Activated B cell treated with CpG ODN at 0.5 μM for 24 hours (primary cell): ENCODE measurements around the gene KLK13. TPM values are rescaled to one million over a fixed set of nuclear protein-coding genes. Genes with fewer than 3 reads are reported as not detected.

Source experiments
- ATAC-seq: fragments of 200-7000 bp; cut with Tn5 transposase; one replicate; pipeline ENCODE4 v1.10.0; 2021; ENCODE audit warnings: low read depth, mild to moderate bottlenecking, moderate library complexity
- CTCF ChIA-PET: fragments of 350-600 bp; sonication (Branson Sonifier 250); formaldehyde crosslinking; loops from one replicate; lab custom pipeline; 2021; ENCODE audit warnings: antibody characterized with exemption; lab: Charles Lee
- POLR2A ChIA-PET: fragments of 350-600 bp; sonication (Branson Sonifier 250); formaldehyde crosslinking; loops from one replicate; lab custom pipeline; 2021; ENCODE audit warnings: antibody characterized with exemption; lab: Charles Lee
- DNase-seq: peaks from one replicate; pipeline ENCODE4 v3.0.0; 2022
- H3K27ac Mint-ChIP-seq: one replicate; pipeline ENCODE4 v1.8.0; 2020; ENCODE audit warnings: mixed read lengths
- H3K27me3 Mint-ChIP-seq: one replicate; pipeline ENCODE4 v1.8.0; 2021; ENCODE audit warnings: mixed read lengths
- H3K36me3 Mint-ChIP-seq: one replicate; pipeline ENCODE4 v1.8.0; 2021; ENCODE audit warnings: low read depth, mixed read lengths
- H3K4me1 Mint-ChIP-seq: one replicate; pipeline ENCODE4 v1.8.0; 2021; ENCODE audit warnings: mixed read lengths
- H3K4me3 Mint-ChIP-seq: one replicate; pipeline ENCODE4 v1.8.0; 2020; ENCODE audit warnings: mild to moderate bottlenecking, mixed read lengths
- H3K9me3 Mint-ChIP-seq: one replicate; pipeline ENCODE4 v1.8.0; 2020; ENCODE audit warnings: mixed read lengths
- intact Hi-C: fragments of 100-400 bp; cut with micrococcal nuclease; formaldehyde crosslinking; loops from one replicate; pipeline ENCODE4 v1.15.1; 2024
- total RNA-seq: library from RNA; stranded (reverse); gene quantifications from 2 replicates; pipeline ENCODE4 v1.2.3, GENCODE V29; 2022
- TF ChIP-seq, protein P1 (sequence below): fragments of 200-600 bp; IDR thresholded peaks from one replicate; pipeline ENCODE4 v1.8.0; 2022; ENCODE audit warnings: antibody characterized with exemption, mild to moderate bottlenecking

The KLK13 gene, protein sequence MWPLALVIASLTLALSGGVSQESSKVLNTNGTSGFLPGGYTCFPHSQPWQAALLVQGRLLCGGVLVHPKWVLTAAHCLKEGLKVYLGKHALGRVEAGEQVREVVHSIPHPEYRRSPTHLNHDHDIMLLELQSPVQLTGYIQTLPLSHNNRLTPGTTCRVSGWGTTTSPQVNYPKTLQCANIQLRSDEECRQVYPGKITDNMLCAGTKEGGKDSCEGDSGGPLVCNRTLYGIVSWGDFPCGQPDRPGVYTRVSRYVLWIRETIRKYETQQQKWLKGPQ
- total RNA-seq, result not detected in 2 replicates

DNA sequence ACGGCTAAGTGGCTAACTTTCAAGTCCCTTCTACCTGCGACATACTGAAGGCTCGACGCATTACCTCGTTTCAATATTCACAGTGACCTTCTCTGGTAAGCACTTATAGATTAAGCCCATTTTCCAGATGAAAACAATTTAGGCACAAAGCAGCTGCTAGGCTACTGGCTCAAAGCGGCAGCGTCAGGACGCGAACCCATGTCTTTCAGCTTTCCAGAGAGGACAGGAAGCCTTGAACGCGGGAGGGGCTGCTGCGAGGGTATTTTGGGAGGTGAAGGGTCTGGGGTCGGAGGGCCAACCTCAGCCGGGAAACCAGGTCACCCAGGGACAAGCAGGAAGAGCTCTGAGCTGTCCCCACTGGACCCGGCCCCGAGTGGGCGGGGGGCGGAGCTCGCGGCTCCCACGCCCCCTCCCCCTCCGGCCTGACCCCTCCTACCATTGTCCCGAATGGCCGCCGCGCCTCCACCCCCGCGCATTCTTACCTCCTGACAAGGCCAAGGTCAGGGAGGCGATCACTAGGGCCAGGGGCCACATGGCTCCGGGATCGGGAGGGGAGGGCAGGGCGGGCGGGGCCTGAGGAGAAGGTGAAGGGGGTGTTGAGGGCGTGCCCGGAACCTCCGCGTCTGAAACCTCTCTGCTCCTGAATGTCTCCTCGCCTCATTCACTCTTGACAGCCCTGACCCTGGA, at the start of gene KLK13:
TSS of gene KLK13 (minus strand) at position 559 of the 687 bp plus-strand sequence. CDS start at position 534, 25 bp downstream.
- peaks cover 2% of the 10 kb centered on the region for H3K9me3 Mint-ChIP-seq
- H3K27me3 Mint-ChIP-seq, result peaks cover 41% of the 10 kb centered on the region
- DNase-seq (no peak), ATAC-seq (no peak)
- ChIA-PET CTCF (no interaction called here), POLR2A (no interaction called here)
- H3K4me3 Mint-ChIP-seq, result no peak within 1 kb of the TSS
- H3K36me3 Mint-ChIP-seq, result no peaks in the 10 kb centered on the region
- H3K27ac Mint-ChIP-seq, result no peak within 1 kb of the TSS
- H3K4me1 Mint-ChIP-seq, result no peaks in the 10 kb centered on the region
- intact Hi-C loops, result no loop called here
- TF ChIP-seq, protein P1, sequence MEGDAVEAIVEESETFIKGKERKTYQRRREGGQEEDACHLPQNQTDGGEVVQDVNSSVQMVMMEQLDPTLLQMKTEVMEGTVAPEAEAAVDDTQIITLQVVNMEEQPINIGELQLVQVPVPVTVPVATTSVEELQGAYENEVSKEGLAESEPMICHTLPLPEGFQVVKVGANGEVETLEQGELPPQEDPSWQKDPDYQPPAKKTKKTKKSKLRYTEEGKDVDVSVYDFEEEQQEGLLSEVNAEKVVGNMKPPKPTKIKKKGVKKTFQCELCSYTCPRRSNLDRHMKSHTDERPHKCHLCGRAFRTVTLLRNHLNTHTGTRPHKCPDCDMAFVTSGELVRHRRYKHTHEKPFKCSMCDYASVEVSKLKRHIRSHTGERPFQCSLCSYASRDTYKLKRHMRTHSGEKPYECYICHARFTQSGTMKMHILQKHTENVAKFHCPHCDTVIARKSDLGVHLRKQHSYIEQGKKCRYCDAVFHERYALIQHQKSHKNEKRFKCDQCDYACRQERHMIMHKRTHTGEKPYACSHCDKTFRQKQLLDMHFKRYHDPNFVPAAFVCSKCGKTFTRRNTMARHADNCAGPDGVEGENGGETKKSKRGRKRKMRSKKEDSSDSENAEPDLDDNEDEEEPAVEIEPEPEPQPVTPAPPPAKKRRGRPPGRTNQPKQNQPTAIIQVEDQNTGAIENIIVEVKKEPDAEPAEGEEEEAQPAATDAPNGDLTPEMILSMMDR, result no peak

GRCh38 chr19:51114087-51114729, 49.3 kb upstream of the KLK13 start:
- H3K9me3 Mint-ChIP-seq, result no peaks in the 10 kb centered on the region
- ChIA-PET POLR2A (no interaction called here), CTCF (no interaction called here)
- no peaks in the 10 kb centered on the region for H3K36me3 Mint-ChIP-seq
- ATAC-seq (no peak), DNase-seq (no peak)
- intact Hi-C loops, result no loop called here
- TF ChIP-seq, protein P1, result no peak
- H3K27ac Mint-ChIP-seq, result no peak overlapping the region
- H3K4me3 Mint-ChIP-seq, result no peak overlapping the region
- peaks cover 36% of the 10 kb centered on the region for H3K27me3 Mint-ChIP-seq
- H3K4me1 Mint-ChIP-seq, result no peaks in the 10 kb centered on the region

GRCh38 chr19:51111606-51112005, 46.7 kb upstream of the KLK13 start:
- TF ChIP-seq, protein P1, result no peak
- no peak for ATAC-seq
- H3K4me1 Mint-ChIP-seq, result peaks cover 20% of the 10 kb centered on the region
- ChIA-PET CTCF (no interaction called here), POLR2A (no interaction called here)
- H3K36me3 Mint-ChIP-seq, result peaks cover 10% of the 10 kb centered on the region
- intact Hi-C loops, result no loop called here
- H3K27me3 Mint-ChIP-seq, result peaks cover 25% of the 10 kb centered on the region
- no peak overlapping the region for H3K27ac Mint-ChIP-seq
- no peaks in the 10 kb centered on the region for H3K9me3 Mint-ChIP-seq
- H3K4me3 Mint-ChIP-seq, result no peak overlapping the region
- no peak for DNase-seq

DNA sequence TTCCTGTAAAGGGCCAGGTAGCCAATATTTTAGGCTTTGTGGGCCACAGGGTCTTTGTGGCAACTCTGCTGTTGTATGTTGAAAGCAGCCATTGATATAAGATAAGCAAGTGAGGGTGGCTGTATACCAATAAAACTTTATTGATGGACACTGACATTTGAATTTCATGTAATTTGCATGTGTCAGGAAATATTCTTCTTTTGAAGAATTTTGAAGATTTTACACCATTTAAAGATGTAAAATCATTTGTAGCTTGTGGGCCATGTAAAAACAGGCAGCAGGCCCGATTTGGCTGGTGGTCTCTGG, 45.7 kb upstream of the KLK13 start:
- no peak overlapping the region for H3K4me3 Mint-ChIP-seq
- H3K27ac Mint-ChIP-seq, result no peak overlapping the region

More for the DNA sequence above, 45.7 kb upstream of the KLK13 start:
- intact Hi-C loops, result no loop called here
- Mint-ChIP-seq H3K9me3 (no peaks in the 10 kb centered on the region), H3K4me1 (peaks cover 24% of the 10 kb centered on the region), H3K36me3 (peaks cover 16% of the 10 kb centered on the region), H3K27me3 (peaks cover 16% of the 10 kb centered on the region)
- DNase-seq, result no peak
- ATAC-seq, result no peak
- POLR2A ChIA-PET, result interaction anchor here (0.6 kb wide), 1 partner anchor 795 kb away, joined by 6 read pairs; no protein-coding TSS in a partner anchor
- TF ChIP-seq, protein P1, result no peak
- CTCF ChIA-PET, result no interaction called here
